Psoas muscle (tissue), 8 donors: Measurements from ENCODE around the gene MAP3K2. TPM values are rescaled to one million over a fixed set of nuclear protein-coding genes. Genes with fewer than 3 reads are reported as not detected.
A peak's percentile ranks its signal among the peaks of the same experiment; 100 is the strongest.

Source experiments
- ATAC-seq, 4 donors: fragments of 200-7000 bp; cut with Tn5 transposase; one replicate each; pipeline ENCODE4 v1.9.1; 2020; ENCODE audit warnings: moderate library complexity in 3 of 4, mild to moderate bottlenecking in 2 of 4
- DNase-seq, 2 donors: peaks; one replicate each; pipeline ENCODE4 v3.0.0-alpha.2; 2020
- H3K27ac ChIP-seq: fragments of 200-600 bp; one replicate; pipeline ENCODE4 v1.8.0; 2022
- H3K27me3 ChIP-seq, 3 donors: fragments of 200-600 bp in 1 of 3; one replicate each; pipeline versions ENCODE4 v1.6.1 to v1.8.0; 2013 to 2022; ENCODE audit warnings: low read length in 2 of 3, mild to moderate bottlenecking in 2 of 3, moderate library complexity in 1 of 3; ENCODE audit not compliant: insufficient read depth in 3 of 3
- H3K36me3 ChIP-seq, 2 donors: fragments of 200-600 bp in 1 of 2; one replicate each; pipeline versions ENCODE4 v1.6.1 to v1.8.0; 2013 to 2022; ENCODE audit warnings: low read depth in 1 of 2, mild to moderate bottlenecking in 1 of 2, moderate library complexity in 1 of 2; ENCODE audit not compliant: insufficient read depth in 1 of 2
- H3K4me1 ChIP-seq: fragments of 200-600 bp; one replicate; pipeline ENCODE4 v1.8.0; 2022
- H3K4me3 ChIP-seq: fragments of 200-600 bp; one replicate; pipeline ENCODE4 v1.8.0; 2022; ENCODE audit warnings: mild to moderate bottlenecking
- H3K9me3 ChIP-seq: fragments of 200-600 bp; one replicate; pipeline ENCODE4 v1.8.0; 2022
- WGBS, 3 donors: extraction: QIAGEN DNeasy Blood & Tissue Kit; methylation state at CpG; one replicate each; pipeline versions ENCODE4 v1.1.6 to v1.1.7; 2013; 5-methylcytosine and 5-hydroxymethylcytosine counted together
- intact Hi-C, 2 donors: fragments of 100-400 bp; cut with DNase I; formaldehyde crosslinking; loops; one replicate each; pipeline versions ENCODE4 v1.11.0 to v1.14.2; 2022
- polyA plus RNA-seq, 3 donors: library from polyadenylated mRNA; stranded (reverse); fragments of 200-250 nt; gene quantifications; one replicate each; pipeline ENCODE4 v1.2.3, GENCODE V29; 2013
- total RNA-seq, 4 donors: library from RNA; stranded (reverse); fragmentation: NEBNext Ultra II Directional in 2 of 4; extraction: Animal tissue kit (Norgen Biotek cat#: 25700) in 2 of 4; gene quantifications; one replicate each; pipeline versions ENCODE4 v1.2.1 to v1.2.4, GENCODE V29; 2021 to 2023
- TF ChIP-seq, protein P1 (sequence below): fragments of 200-600 bp; IDR thresholded peaks from one replicate; pipeline ENCODE4 v1.8.0; 2022; ENCODE audit warnings: antibody characterized with exemption
- donor health status: healthy with polysubstance abuse.
- donor health status: DM: no; HTN: no; CAD: no; lungs with moderate emphysema.
- donor health status: Bipolar disorder and iron deficiency.
- donor health status: healthy.
- donor health status: DM: yes; HTN: yes; CAD: no.
- donor health status: DM: no; HTN: no; CAD: no.
- donor health status: DM: no; HTN: no; CAD: no.
- donor health status: DM: yes; HTN: yes; CAD: no.

The MAP3K2 gene
- total and polyA plus RNA-seq, 7 donors = 4.2 to 37.1 (median 25.9) TPM

DNA sequence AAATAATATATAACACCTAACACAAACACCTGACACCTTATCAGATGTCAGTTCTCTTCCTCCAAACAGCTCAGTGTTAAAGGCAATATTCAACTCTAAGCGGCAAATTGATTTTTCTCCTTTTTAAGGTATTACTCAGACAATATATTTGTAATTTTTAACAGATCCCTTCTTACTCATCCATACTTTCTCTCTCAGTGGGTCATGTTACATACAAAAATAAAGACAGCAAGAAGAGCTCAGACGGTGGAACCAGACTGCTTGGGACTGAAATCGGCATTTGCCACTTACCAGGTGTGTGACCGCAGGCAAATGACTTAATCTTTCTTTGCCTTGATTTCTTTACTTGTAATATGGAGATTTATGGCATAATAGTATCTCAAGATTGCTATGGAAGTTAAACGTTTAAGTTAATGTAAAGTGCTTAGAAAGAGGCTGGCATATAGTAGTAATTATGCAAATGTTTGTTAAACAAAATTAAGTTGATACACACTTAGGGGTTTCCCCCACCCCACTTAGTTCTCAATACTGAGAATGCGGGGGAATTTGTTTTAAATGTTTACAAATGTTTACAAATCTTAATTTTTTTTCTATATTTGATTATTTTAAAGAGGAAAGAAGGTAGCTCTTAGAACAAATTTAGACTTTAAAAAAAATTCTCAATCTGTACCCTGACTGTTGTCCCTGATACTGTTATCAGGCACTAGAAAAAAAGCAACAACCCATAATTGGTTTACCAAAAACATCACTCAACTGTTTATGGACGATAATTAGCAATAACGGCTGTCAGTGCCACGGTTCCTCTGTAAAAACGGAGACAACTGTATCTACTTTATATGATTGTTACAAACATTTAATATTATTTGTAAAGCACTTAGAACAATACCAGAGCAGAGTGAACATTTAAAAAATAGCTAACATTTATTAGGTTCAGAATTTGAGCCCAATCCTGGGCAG, 25.6 kb downstream of the MAP3K2 start:
- Histone ChIP-seq H3K4me1 (peaks cover 73% of the 10 kb centered on the region), H3K36me3 (no peaks in the 10 kb centered on the region), H3K27ac (peak overlapping the region; percentile 55), H3K4me3 (peak overlapping the region; percentile 23), H3K27me3 (no peaks in the 10 kb centered on the region), H3K9me3 (no peaks in the 10 kb centered on the region)
- peak in 2 of 4 donors; percentile 52 to 61 for ATAC-seq
- TF ChIP-seq, protein P1, sequence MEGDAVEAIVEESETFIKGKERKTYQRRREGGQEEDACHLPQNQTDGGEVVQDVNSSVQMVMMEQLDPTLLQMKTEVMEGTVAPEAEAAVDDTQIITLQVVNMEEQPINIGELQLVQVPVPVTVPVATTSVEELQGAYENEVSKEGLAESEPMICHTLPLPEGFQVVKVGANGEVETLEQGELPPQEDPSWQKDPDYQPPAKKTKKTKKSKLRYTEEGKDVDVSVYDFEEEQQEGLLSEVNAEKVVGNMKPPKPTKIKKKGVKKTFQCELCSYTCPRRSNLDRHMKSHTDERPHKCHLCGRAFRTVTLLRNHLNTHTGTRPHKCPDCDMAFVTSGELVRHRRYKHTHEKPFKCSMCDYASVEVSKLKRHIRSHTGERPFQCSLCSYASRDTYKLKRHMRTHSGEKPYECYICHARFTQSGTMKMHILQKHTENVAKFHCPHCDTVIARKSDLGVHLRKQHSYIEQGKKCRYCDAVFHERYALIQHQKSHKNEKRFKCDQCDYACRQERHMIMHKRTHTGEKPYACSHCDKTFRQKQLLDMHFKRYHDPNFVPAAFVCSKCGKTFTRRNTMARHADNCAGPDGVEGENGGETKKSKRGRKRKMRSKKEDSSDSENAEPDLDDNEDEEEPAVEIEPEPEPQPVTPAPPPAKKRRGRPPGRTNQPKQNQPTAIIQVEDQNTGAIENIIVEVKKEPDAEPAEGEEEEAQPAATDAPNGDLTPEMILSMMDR = no peak
- WGBS, 3 donors = 62 to 76% (median 62%) methylated on average over 10 of the region's 10 CpGs
- intact Hi-C loops = no loop called here
- no peak for DNase-seq

DNA sequence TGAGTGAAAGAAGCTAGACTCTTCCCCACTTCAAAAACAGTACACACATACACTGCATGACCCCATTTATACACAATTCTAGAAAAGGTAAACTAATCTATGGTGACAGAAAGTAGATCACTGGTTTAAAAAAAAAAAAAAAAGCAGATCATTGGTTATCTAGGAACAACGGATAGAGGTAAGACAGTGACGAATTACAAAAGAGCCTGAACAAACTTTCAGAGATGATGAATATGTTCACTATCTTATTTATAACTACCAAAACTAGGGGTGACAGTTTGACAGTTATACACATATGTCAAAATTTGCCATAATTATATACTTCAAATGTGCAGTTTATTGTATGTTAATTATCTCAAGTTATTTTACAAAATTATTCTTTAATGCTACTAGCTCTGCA, 27.5 kb downstream of the MAP3K2 start:
- H3K4me1 ChIP-seq = peaks cover 61% of the 10 kb centered on the region
- H3K9me3 ChIP-seq = no peaks in the 10 kb centered on the region
- no peaks in the 10 kb centered on the region for H3K36me3 ChIP-seq
- TF ChIP-seq, protein P1 = no peak
- no peak overlapping the region for H3K4me3 ChIP-seq
- 68 to 88% (median 71%) methylated on average over 2 of the region's 2 CpGs for WGBS, 3 donors
- intact Hi-C loops = no loop called here
- no peak overlapping the region for H3K27ac ChIP-seq
- no peaks in the 10 kb centered on the region for H3K27me3 ChIP-seq
- DNase-seq (no peak), ATAC-seq (no peak)

DNA sequence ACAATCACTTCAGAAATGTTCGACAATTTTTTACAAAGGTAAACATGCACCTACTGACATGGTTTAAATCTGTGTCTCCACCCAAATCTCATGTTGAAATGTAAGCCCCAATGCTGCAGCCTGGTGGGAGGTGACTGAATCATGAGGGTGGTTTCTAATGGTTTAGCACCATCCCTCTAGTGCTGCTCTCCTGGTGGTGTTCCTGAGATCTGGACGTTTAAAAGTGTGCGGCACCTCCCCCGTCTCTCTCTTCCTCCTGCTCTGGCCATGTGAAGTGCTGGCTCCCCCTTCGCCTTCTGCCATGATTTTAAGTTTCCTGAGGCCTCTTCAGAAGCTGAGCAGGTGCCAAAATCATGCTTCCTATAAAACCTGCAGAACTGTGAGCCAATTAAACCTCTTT, 28.3 kb downstream of the MAP3K2 start:
- TF ChIP-seq, protein P1 = no peak
- intact Hi-C loops = loop anchor here (5.0 kb wide), 1 partner anchor 58 kb away; the partner anchor contains the start of gene PROC (in 2 of the 2)
- Histone ChIP-seq H3K9me3 (no peaks in the 10 kb centered on the region), H3K4me3 (no peak overlapping the region), H3K27me3 (no peaks in the 10 kb centered on the region), H3K27ac (no peak overlapping the region), H3K4me1 (peaks cover 63% of the 10 kb centered on the region), H3K36me3 (no peaks in the 10 kb centered on the region)
- DNase-seq = no peak
- ATAC-seq = no peak
- WGBS, 3 donors = 53 to 73% (median 61%) methylated on average over 5 of the region's 5 CpGs

DNA sequence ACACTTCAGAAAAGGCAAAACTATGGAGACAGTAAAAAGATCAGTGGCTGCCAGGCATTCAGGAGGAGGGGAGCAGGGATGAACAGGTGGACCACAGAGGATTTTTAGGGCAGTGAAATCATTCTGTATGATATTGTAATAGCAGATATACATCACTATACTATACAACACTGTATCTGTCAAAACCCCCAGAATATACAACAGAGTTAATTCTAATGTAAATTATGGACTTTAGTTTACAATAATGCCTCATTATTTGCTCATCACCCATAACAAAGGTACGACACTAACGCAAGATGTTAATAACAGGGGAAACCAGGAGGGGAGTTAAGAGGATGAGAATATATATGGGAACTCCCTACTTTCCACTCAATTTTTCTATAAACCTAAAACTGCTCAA, 28.8 kb downstream of the MAP3K2 start:
- no peak overlapping the region for H3K4me3 ChIP-seq
- H3K27me3 ChIP-seq = no peaks in the 10 kb centered on the region
- H3K9me3 ChIP-seq = no peaks in the 10 kb centered on the region
- no peaks in the 10 kb centered on the region for H3K36me3 ChIP-seq
- TF ChIP-seq, protein P1 = no peak
- ATAC-seq = no peak
- H3K4me1 ChIP-seq = peaks cover 61% of the 10 kb centered on the region
- H3K27ac ChIP-seq = no peak overlapping the region
- 90 to 98% (median 94%) methylated on average over 2 of the region's 2 CpGs for WGBS, 3 donors
- no peak for DNase-seq
- intact Hi-C loops = loop anchor here (5.0 kb wide), 1 partner anchor 58 kb away; the partner anchor contains the start of gene PROC (in 2 of the 2)
